Measurements from ENCODE around the gene AASDH.
A peak's percentile ranks its signal among the peaks of the same experiment; 100 is the strongest.

AASDH gene

DNA sequence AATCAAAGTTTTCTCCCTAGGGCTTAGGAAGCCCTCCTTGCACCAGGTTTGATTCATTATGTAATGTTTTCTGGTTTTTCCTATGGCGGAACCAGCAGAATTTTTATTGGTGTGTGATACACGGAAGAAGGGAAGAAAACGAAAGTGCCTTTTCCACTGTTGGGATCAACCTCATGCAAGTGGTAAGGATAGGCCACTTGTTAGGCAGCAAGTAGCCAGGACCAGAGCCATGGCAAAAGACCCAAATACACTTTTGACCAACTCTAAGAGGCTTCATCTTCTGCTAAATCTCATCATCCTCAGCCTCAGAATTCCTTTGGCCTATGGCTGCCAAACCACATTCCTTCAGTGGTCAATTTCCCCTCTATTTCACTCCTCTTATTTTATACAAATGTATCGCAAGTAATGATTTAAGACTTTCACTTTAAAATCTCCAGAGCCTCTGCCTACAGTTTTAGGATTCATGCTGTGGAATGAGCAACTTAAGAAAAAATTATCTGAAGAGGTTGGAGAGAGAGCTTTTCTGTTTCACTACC, 26.9 kb upstream of the AASDH start:
- Histone ChIP-seq H3K9me3 (ENCODE audit: control insufficient read depth, low read length) (no peaks in the 10 kb centered on the region), H3K4me1 (peaks cover 3% of the 10 kb centered on the region), H3K36me3 (ENCODE audit: control insufficient read depth, insufficient read depth, low read length) (no peaks in the 10 kb centered on the region), H3K4me2 (ENCODE audit: low read length) (no peak overlapping the region), H3K9ac (no peak overlapping the region), H3K79me2 (no peaks in the 10 kb centered on the region), H3K27me3 (ENCODE audit: control insufficient read depth, insufficient read depth, low read length) (no peaks in the 10 kb centered on the region), H3K4me3 (ENCODE audit: low read depth, low read length) (no peak overlapping the region), H3K27ac (no peak overlapping the region), H2AFZ (no peak overlapping the region)
- TF ChIP-seq, protein P1, sequence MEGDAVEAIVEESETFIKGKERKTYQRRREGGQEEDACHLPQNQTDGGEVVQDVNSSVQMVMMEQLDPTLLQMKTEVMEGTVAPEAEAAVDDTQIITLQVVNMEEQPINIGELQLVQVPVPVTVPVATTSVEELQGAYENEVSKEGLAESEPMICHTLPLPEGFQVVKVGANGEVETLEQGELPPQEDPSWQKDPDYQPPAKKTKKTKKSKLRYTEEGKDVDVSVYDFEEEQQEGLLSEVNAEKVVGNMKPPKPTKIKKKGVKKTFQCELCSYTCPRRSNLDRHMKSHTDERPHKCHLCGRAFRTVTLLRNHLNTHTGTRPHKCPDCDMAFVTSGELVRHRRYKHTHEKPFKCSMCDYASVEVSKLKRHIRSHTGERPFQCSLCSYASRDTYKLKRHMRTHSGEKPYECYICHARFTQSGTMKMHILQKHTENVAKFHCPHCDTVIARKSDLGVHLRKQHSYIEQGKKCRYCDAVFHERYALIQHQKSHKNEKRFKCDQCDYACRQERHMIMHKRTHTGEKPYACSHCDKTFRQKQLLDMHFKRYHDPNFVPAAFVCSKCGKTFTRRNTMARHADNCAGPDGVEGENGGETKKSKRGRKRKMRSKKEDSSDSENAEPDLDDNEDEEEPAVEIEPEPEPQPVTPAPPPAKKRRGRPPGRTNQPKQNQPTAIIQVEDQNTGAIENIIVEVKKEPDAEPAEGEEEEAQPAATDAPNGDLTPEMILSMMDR (IDR thresholded peaks at IDR 0.05) = no peak

DNA sequence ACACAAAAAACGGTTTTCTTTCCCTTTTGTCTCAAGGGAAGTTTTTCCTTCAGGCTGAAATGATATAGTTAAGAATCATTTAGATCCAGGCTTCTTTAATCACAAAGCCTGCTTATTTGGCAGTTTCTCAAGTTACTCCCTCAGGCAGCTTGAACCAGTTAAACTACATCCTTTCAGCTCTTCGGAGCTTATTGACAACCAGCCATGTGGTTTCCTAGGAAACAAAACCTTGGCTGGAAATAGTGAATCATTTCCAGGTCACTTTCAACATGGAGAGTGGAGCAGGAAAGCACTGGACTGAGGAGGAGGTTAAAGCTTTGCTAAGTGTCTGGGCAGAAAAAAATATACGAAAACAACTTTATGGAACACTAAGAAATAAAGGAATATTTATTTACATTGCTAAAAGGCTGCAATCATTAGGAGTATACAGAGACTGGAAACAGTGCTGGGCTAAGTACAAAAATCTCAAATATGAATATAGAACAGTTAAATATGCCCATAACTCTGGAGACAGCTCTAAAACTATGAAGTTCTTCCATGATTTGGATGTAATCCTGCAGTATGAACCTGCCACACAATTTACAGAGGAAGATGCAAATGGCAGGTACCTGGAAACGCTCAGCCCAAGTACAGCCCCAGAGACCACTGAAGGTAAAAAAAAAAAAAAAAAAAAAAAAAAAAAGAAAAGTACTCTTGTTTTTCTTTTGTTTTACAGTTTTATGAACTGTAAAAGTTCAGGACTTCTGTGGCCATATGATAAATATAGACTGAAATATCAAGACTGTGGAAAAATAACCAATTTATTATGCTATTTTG, 23.2 kb upstream of the AASDH start:
- H3K4me1 ChIP-seq = peaks cover 3% of the 10 kb centered on the region
- TF ChIP-seq, protein P1 (IDR thresholded peaks at IDR 0.05) = no peak
- peak overlapping the region; percentile 74 for H2AFZ ChIP-seq
- H3K27ac ChIP-seq = peak overlapping the region; percentile 50
- no peaks in the 10 kb centered on the region for H3K36me3 ChIP-seq (ENCODE audit: control insufficient read depth, insufficient read depth, low read length)
- H3K4me2 ChIP-seq (ENCODE audit: low read length) = peak overlapping the region; percentile 76
- H3K79me2 ChIP-seq = no peaks in the 10 kb centered on the region
- no peak overlapping the region for H3K9ac ChIP-seq
- peak overlapping the region; percentile 54 for H3K4me3 ChIP-seq (ENCODE audit: low read depth, low read length)
- H3K27me3 ChIP-seq (ENCODE audit: control insufficient read depth, insufficient read depth, low read length) = no peaks in the 10 kb centered on the region
- no peaks in the 10 kb centered on the region for H3K9me3 ChIP-seq (ENCODE audit: control insufficient read depth, low read length)

DNA sequence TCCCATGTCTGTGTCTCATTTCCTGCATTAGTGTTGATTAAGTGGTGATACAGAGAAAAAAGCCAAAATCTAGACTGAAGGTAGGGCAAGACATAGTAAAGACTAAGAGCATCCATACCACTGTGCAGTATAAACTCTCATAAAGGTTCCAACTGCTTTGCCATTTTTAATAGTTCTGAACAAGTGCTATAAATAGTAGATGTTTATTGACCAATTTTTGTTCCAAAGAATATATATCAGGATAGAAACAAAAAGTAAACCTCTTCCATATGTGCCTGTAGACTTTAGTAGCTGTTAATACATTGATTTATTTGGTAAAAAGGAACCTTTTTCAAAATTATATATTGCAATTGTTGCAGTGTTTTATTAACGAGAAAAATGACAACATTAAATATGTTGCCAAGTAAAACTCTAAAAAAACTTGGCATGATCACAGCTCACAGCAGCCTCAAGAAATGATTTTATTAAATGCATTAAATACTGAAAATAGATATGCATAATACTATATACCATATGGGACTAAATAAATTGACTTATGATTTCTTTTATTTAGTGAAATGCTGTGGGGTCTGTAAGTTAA, 22.3 kb upstream of the AASDH start:
- peak overlapping the region; percentile 76 for H3K4me2 ChIP-seq (ENCODE audit: low read length)
- no peak overlapping the region for H3K4me3 ChIP-seq (ENCODE audit: low read depth, low read length)
- H3K36me3 ChIP-seq (ENCODE audit: control insufficient read depth, insufficient read depth, low read length) = no peaks in the 10 kb centered on the region
- H3K9me3 ChIP-seq (ENCODE audit: control insufficient read depth, low read length) = no peaks in the 10 kb centered on the region
- H3K27ac ChIP-seq = peak overlapping the region; percentile 50
- no peaks in the 10 kb centered on the region for H3K79me2 ChIP-seq
- H3K27me3 ChIP-seq (ENCODE audit: control insufficient read depth, insufficient read depth, low read length) = no peaks in the 10 kb centered on the region
- peaks cover 3% of the 10 kb centered on the region for H3K4me1 ChIP-seq
- peak overlapping the region; percentile 74 for H2AFZ ChIP-seq
- TF ChIP-seq, protein P1 (IDR thresholded peaks at IDR 0.05) = no peak
- H3K9ac ChIP-seq = no peak overlapping the region

DNA sequence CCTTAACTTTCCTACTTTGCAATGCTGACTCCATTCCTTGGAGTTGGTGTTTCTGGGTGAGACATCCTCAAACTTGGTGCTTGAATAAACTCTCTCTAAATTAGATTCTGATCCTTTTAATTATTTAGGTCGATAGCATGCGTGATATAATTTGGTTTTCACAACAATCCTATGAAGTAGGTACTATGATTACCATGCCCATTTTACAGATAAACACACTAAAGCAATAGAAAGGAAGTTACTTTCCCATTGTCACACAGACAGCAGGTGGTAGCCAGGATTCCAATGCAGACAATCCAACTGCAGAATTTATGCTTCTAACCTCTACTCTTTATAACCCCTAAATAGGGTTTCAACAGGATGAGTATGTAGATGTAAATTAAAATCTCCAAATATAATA, 21.7 kb upstream of the AASDH start:
- H3K36me3 ChIP-seq (ENCODE audit: control insufficient read depth, insufficient read depth, low read length) = no peaks in the 10 kb centered on the region
- TF ChIP-seq, protein P1 (IDR thresholded peaks at IDR 0.05) = no peak
- peaks cover 3% of the 10 kb centered on the region for H3K4me1 ChIP-seq
- no peaks in the 10 kb centered on the region for H3K27me3 ChIP-seq (ENCODE audit: control insufficient read depth, insufficient read depth, low read length)
- no peak overlapping the region for H3K27ac ChIP-seq
- H2AFZ ChIP-seq = no peak overlapping the region
- no peaks in the 10 kb centered on the region for H3K79me2 ChIP-seq
- no peak overlapping the region for H3K4me3 ChIP-seq (ENCODE audit: low read depth, low read length)
- no peaks in the 10 kb centered on the region for H3K9me3 ChIP-seq (ENCODE audit: control insufficient read depth, low read length)
- no peak overlapping the region for H3K4me2 ChIP-seq (ENCODE audit: low read length)
- no peak overlapping the region for H3K9ac ChIP-seq

All from parathyroid adenoma (tissue), 2 donors.